GM23338 (cell line): ENCODE data around the gene SLC37A1. TPM values are rescaled to one million over a fixed set of nuclear protein-coding genes. Genes with fewer than 3 reads are reported as not detected.

ENCODE experiments used
- ATAC-seq: fragments of 200-7000 bp; cut with Tn5 transposase; 3 replicates; pipeline ENCODE4 v1.9.1; 2020
- DNase-seq: peaks from one replicate; pipeline ENCODE4 v3.0.0-alpha.2; 2015; ENCODE audit warnings: low spot score
- H2AFZ ChIP-seq: fragments of 200-600 bp; sonication (generic); 2 replicates; pipeline ENCODE4 v1.8.0; 2016; ENCODE audit warnings: antibody characterized with exemption, mild to moderate bottlenecking, moderate library complexity
- H3F3A ChIP-seq: fragments of 200-600 bp; sonication (generic); replicated peaks from 2 replicates; pipeline ENCODE4 v1.8.0; 2017; ENCODE audit warnings: antibody characterized with exemption, mixed run types, low read depth
- H3K27ac ChIP-seq: fragments of 200-600 bp; sonication (generic); 2 replicates; pipeline ENCODE4 v1.6.1; 2016; ENCODE audit warnings: low read depth
- H3K27me3 ChIP-seq: fragments of 200-600 bp; sonication (generic); 2 replicates; pipeline ENCODE4 v1.8.0; 2016; ENCODE audit warnings: mild to moderate bottlenecking, mixed run types, moderate library complexity; ENCODE audit not compliant: insufficient read depth
- H3K36me3 ChIP-seq: fragments of 200-600 bp; sonication (generic); 2 replicates; pipeline ENCODE4 v1.8.0; 2016; ENCODE audit warnings: mild to moderate bottlenecking; ENCODE audit not compliant: insufficient read depth
- H3K4me1 ChIP-seq: fragments of 200-600 bp; sonication (generic); 2 replicates; pipeline ENCODE4 v1.8.0; 2016; ENCODE audit warnings: mild to moderate bottlenecking, moderate library complexity; ENCODE audit not compliant: insufficient read depth
- H3K4me2 ChIP-seq: fragments of 200-600 bp; sonication (generic); 2 replicates; pipeline ENCODE4 v1.7.1; 2017; ENCODE audit warnings: mixed run types
- H3K4me3 ChIP-seq: fragments of 200-600 bp; sonication (generic); 2 replicates; pipeline ENCODE4 v1.6.1; 2016; ENCODE audit warnings: mixed run types
- H3K79me2 ChIP-seq: fragments of 200-600 bp; sonication (generic); replicated peaks from 2 replicates; pipeline ENCODE4 v1.8.0; 2017; ENCODE audit warnings: mild to moderate bottlenecking; ENCODE audit not compliant: insufficient read depth
- H3K9me2 ChIP-seq: fragments of 200-600 bp; sonication (generic); 2 replicates; pipeline ENCODE4 v1.8.0; 2017; ENCODE audit not compliant: insufficient read depth
- H4K20me1 ChIP-seq: fragments of 200-600 bp; sonication (generic); replicated peaks from 2 replicates; pipeline ENCODE4 v1.8.0; 2017; ENCODE audit warnings: mild to moderate bottlenecking; ENCODE audit not compliant: insufficient read depth
- H3K27ac Mint-ChIP-seq: 2 replicates; pipeline ENCODE4 v1.8.0; 2020; ENCODE audit warnings: inconsistent platforms, mild to moderate bottlenecking, moderate library complexity, mixed read lengths
- H3K27me3 Mint-ChIP-seq: 3 replicates; pipeline ENCODE4 v1.8.0; 2022; ENCODE audit warnings: low read depth, mild to moderate bottlenecking, moderate library complexity, mixed read lengths, inconsistent platforms; ENCODE audit not compliant: insufficient read depth, poor library complexity
- H3K36me3 Mint-ChIP-seq: 3 replicates; pipeline ENCODE4 v1.8.0; 2021; ENCODE audit warnings: low read depth, mild to moderate bottlenecking, inconsistent platforms, moderate library complexity, mixed read lengths
- H3K4me1 Mint-ChIP-seq: 3 replicates; pipeline ENCODE4 v1.8.0; 2020; ENCODE audit warnings: mild to moderate bottlenecking, inconsistent platforms, mixed read lengths
- H3K4me3 Mint-ChIP-seq: 3 replicates; pipeline ENCODE4 v1.8.0; 2021; ENCODE audit warnings: moderate library complexity, mild to moderate bottlenecking, inconsistent platforms, mixed read lengths
- H3K9me3 Mint-ChIP-seq: 3 replicates; pipeline ENCODE4 v1.8.0; 2020; ENCODE audit warnings: moderate library complexity, mild to moderate bottlenecking, inconsistent platforms, mixed read lengths
- CREB1 ChIP-seq: fragments of 250-450 bp; sonication (Bioruptor Pico); IDR thresholded peaks from 2 replicates; pipeline ENCODE4 v1.5.0; 2020; ENCODE audit warnings: low read depth, mild to moderate bottlenecking, moderate library complexity
- ETS1 ChIP-seq: IDR thresholded peaks from 2 replicates; pipeline ENCODE4 v1.6.1; 2016; ENCODE audit warnings: antibody characterized with exemption
- EZH2phosphoT487 ChIP-seq: fragments of 200-600 bp; sonication (generic); IDR thresholded peaks from one replicate; pipeline ENCODE4 v1.8.1; 2018; ENCODE audit warnings: antibody characterized with exemption; ENCODE audit not compliant: unreplicated experiment
- JUNB ChIP-seq: IDR thresholded peaks from one replicate; pipeline ENCODE4 v1.6.1; 2016; ENCODE audit warnings: antibody characterized with exemption; ENCODE audit not compliant: unreplicated experiment
- NANOG ChIP-seq: IDR thresholded peaks from 2 replicates; pipeline ENCODE4 v1.6.1; 2016; ENCODE audit warnings: antibody characterized with exemption, borderline replicate concordance
- POLR2AphosphoS5 ChIP-seq: IDR thresholded peaks from 2 replicates; pipeline ENCODE4 v1.6.1; 2016; ENCODE audit warnings: antibody characterized with exemption, low read depth
- STAT1 ChIP-seq: IDR thresholded peaks from one replicate; pipeline ENCODE4 v1.6.1; 2016; ENCODE audit warnings: antibody characterized with exemption; ENCODE audit not compliant: unreplicated experiment
- ZNF114 ChIP-seq: fragments of 250-450 bp; sonication (Bioruptor Pico); IDR thresholded peaks from 2 replicates; pipeline ENCODE4 v1.5.0; 2020; ENCODE audit warnings: mild to moderate bottlenecking, moderate library complexity
- ZNF331 ChIP-seq: fragments of 250-450 bp; sonication (Bioruptor Pico); IDR thresholded peaks from 2 replicates; pipeline ENCODE4 v1.5.0; 2020; ENCODE audit warnings: low read depth, mild to moderate bottlenecking, moderate library complexity
- polyA plus RNA-seq: library from polyadenylated mRNA; unstranded; fragments of >200 nt; fragmentation: Nextera tagmentation; extraction: Ambion mirVana; gene quantifications from 2 replicates; pipeline ENCODE4 v1.2.1, GENCODE V29; 2016
- total RNA-seq: library from RNA; depleted of rRNA; stranded (reverse); fragments of >200 nt; shearing (Covaris generic); gene quantifications from 2 replicates; pipeline ENCODE4 v1.2.3, GENCODE V29; 2014
- TF ChIP-seq, protein P1 (sequence below): IDR thresholded peaks from one replicate; pipeline ENCODE4 v1.6.1; 2018; ENCODE audit warnings: antibody characterized with exemption; ENCODE audit not compliant: unreplicated experiment

Gene SLC37A1
- total and polyA plus RNA-seq, 2 experiments from 2014 or later: 14.0 to 30.3 TPM

GRCh38 chr21:42475526-42476387, 37.9 kb upstream of the SLC37A1 start:
- no peak overlapping the region for H3K4me2 ChIP-seq
- no peaks in the 10 kb centered on the region for H3K9me2 ChIP-seq
- H3K79me2 ChIP-seq: no peaks in the 10 kb centered on the region
- H3K4me3 Mint-ChIP-seq: no peak overlapping the region
- H3K27me3 ChIP-seq: no peaks in the 10 kb centered on the region
- H3K36me3 ChIP-seq: no peaks in the 10 kb centered on the region
- H3K9me3 Mint-ChIP-seq: no peaks in the 10 kb centered on the region
- no peak overlapping the region for H3K27ac Mint-ChIP-seq
- no peak for ATAC-seq
- H3K4me1 ChIP-seq: no peaks in the 10 kb centered on the region; the same call in 1 of the 2 replicates
- H3K27ac ChIP-seq: no peak overlapping the region
- no peak overlapping the region for H2AFZ ChIP-seq
- peaks cover 12% of the 10 kb centered on the region for H3K27me3 Mint-ChIP-seq
- H4K20me1 ChIP-seq: no peaks in the 10 kb centered on the region
- H3K4me3 ChIP-seq: no peak overlapping the region
- TF ChIP-seq ZNF331 (CRISPR knock-in tag) (no peak), STAT1 (no peak), CREB1 (no peak), POLR2AphosphoS5 (no peak), JUNB (no peak), ETS1 (no peak), EZH2phosphoT487 (no peak)
- H3K36me3 Mint-ChIP-seq: no peaks in the 10 kb centered on the region
- H3K4me1 Mint-ChIP-seq: peaks cover 23% of the 10 kb centered on the region
- no peaks in the 10 kb centered on the region for H3F3A ChIP-seq
- no peak for DNase-seq

GRCh38 chr21:42476388-42477331, 37.0 kb upstream of the SLC37A1 start:
- ATAC-seq (no peak), DNase-seq (no peak)
- Histone ChIP-seq H4K20me1 (no peaks in the 10 kb centered on the region), H3K79me2 (no peaks in the 10 kb centered on the region), H3K36me3 (no peaks in the 10 kb centered on the region), H3K9me2 (no peaks in the 10 kb centered on the region), H3K4me2 (no peak overlapping the region), H3F3A (no peaks in the 10 kb centered on the region), H3K4me3 (no peak overlapping the region), H3K27me3 (no peaks in the 10 kb centered on the region), H3K27ac (no peak overlapping the region), H2AFZ (no peak overlapping the region), H3K4me1 (no peaks in the 10 kb centered on the region; the same call in 1 of the 2 replicates)
- no peak overlapping the region for H3K27ac Mint-ChIP-seq
- H3K4me3 Mint-ChIP-seq: no peak overlapping the region
- H3K4me1 Mint-ChIP-seq: peaks cover 22% of the 10 kb centered on the region
- no peaks in the 10 kb centered on the region for H3K9me3 Mint-ChIP-seq
- no peaks in the 10 kb centered on the region for H3K36me3 Mint-ChIP-seq
- peaks cover 11% of the 10 kb centered on the region for H3K27me3 Mint-ChIP-seq
- TF ChIP-seq JUNB (no peak), NANOG (no peak), EZH2phosphoT487 (no peak), STAT1 (no peak), ZNF114 (CRISPR knock-in tag) (no peak), CREB1 (no peak)
- TF ChIP-seq, protein P1, sequence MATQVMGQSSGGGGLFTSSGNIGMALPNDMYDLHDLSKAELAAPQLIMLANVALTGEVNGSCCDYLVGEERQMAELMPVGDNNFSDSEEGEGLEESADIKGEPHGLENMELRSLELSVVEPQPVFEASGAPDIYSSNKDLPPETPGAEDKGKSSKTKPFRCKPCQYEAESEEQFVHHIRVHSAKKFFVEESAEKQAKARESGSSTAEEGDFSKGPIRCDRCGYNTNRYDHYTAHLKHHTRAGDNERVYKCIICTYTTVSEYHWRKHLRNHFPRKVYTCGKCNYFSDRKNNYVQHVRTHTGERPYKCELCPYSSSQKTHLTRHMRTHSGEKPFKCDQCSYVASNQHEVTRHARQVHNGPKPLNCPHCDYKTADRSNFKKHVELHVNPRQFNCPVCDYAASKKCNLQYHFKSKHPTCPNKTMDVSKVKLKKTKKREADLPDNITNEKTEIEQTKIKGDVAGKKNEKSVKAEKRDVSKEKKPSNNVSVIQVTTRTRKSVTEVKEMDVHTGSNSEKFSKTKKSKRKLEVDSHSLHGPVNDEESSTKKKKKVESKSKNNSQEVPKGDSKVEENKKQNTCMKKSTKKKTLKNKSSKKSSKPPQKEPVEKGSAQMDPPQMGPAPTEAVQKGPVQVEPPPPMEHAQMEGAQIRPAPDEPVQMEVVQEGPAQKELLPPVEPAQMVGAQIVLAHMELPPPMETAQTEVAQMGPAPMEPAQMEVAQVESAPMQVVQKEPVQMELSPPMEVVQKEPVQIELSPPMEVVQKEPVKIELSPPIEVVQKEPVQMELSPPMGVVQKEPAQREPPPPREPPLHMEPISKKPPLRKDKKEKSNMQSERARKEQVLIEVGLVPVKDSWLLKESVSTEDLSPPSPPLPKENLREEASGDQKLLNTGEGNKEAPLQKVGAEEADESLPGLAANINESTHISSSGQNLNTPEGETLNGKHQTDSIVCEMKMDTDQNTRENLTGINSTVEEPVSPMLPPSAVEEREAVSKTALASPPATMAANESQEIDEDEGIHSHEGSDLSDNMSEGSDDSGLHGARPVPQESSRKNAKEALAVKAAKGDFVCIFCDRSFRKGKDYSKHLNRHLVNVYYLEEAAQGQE: no peak
